ENCODE data around the gene PLPP4. TPM values are rescaled to one million over a fixed set of nuclear protein-coding genes. Genes with fewer than 3 reads are reported as not detected.

Gene PLPP4
- total RNA-seq, 1 experiment from 2014 or later = not detected

- POLR2A ChIA-PET (ENCODE audit: unreplicated experiment) = no interaction called here
- DNase-seq = no peak
- no peaks in the 10 kb centered on the region for H3F3A ChIP-seq (ENCODE audit: insufficient read depth, low read depth)
- H4K20me1 ChIP-seq (ENCODE audit: insufficient read depth) = no peaks in the 10 kb centered on the region
- H3K4me1 ChIP-seq (replicated peaks; ENCODE audit: insufficient read depth) = no peaks in the 10 kb centered on the region
- intact Hi-C loops (cut with micrococcal nuclease; ENCODE audit: unreplicated experiment) = no loop called here
- no TSS peak for BruUV-seq (replicated peaks)
- no peak overlapping the region for H3K27ac ChIP-seq
- H3K27me3 ChIP-seq (ENCODE audit: insufficient read depth, low read depth) = no peaks in the 10 kb centered on the region
- H3K4me3 ChIP-seq = no peak overlapping the region
- no peaks in the 10 kb centered on the region for H3K79me2 ChIP-seq (ENCODE audit: low read depth)
- H3K4me2 ChIP-seq = no peak overlapping the region
- no peaks in the 10 kb centered on the region for H3K9me2 ChIP-seq (ENCODE audit: insufficient read depth)
- CTCF ChIA-PET = no interaction called here
- H2AFZ ChIP-seq = no peak overlapping the region
- H3K9me3 ChIP-seq (ENCODE audit: insufficient read depth, low read depth) = no peaks in the 10 kb centered on the region
- no peak for TF ChIP-seq CTCF (conservative IDR thresholded peaks at IDR 0.05)
- TF ChIP-seq EZH2 (IDR thresholded peaks at IDR 0.05; ENCODE audit: low read depth) = no peak
- H3K36me3 ChIP-seq (ENCODE audit: low read depth) = no peaks in the 10 kb centered on the region
Observed at GRCh38 chr10:120598386-120598785, 141.4 kb downstream of the PLPP4 start.

GRCh38 chr10:120599200-120599724 is 142.2 kb downstream of the PLPP4 start:
- Histone ChIP-seq H3K27me3 (ENCODE audit: insufficient read depth, low read depth) (no peaks in the 10 kb centered on the region), H3K9me2 (ENCODE audit: insufficient read depth) (no peaks in the 10 kb centered on the region), H3K27ac (no peak overlapping the region), H3F3A (ENCODE audit: insufficient read depth, low read depth) (no peaks in the 10 kb centered on the region), H3K9me3 (ENCODE audit: insufficient read depth, low read depth) (no peaks in the 10 kb centered on the region), H3K4me1 (replicated peaks; ENCODE audit: insufficient read depth) (no peaks in the 10 kb centered on the region), H3K4me3 (no peak overlapping the region), H2AFZ (no peak overlapping the region), H3K4me2 (no peak overlapping the region), H4K20me1 (ENCODE audit: insufficient read depth) (no peaks in the 10 kb centered on the region), H3K79me2 (ENCODE audit: low read depth) (no peaks in the 10 kb centered on the region), H3K36me3 (ENCODE audit: low read depth) (no peaks in the 10 kb centered on the region)
- ChIA-PET CTCF (no interaction called here), POLR2A (ENCODE audit: unreplicated experiment) (no interaction called here)
- intact Hi-C loops (cut with micrococcal nuclease; ENCODE audit: unreplicated experiment) = no loop called here
- BruUV-seq (replicated peaks) = no TSS peak
- TF ChIP-seq CTCF (conservative IDR thresholded peaks at IDR 0.05) (no peak), EZH2 (IDR thresholded peaks at IDR 0.05; ENCODE audit: low read depth) (no peak)
- DNase-seq = no peak

- intact Hi-C loops (cut with micrococcal nuclease; ENCODE audit: unreplicated experiment) = no loop called here
- no peak overlapping the region for H3K4me2 ChIP-seq
- no peaks in the 10 kb centered on the region for H3K4me1 ChIP-seq (replicated peaks; ENCODE audit: insufficient read depth)
- H4K20me1 ChIP-seq (ENCODE audit: insufficient read depth) = no peaks in the 10 kb centered on the region
- H3K36me3 ChIP-seq (ENCODE audit: low read depth) = no peaks in the 10 kb centered on the region
- H3K27me3 ChIP-seq (ENCODE audit: insufficient read depth, low read depth) = no peaks in the 10 kb centered on the region
- no peaks in the 10 kb centered on the region for H3K79me2 ChIP-seq (ENCODE audit: low read depth)
- no peak overlapping the region for H3K4me3 ChIP-seq
- H3F3A ChIP-seq (ENCODE audit: insufficient read depth, low read depth) = no peaks in the 10 kb centered on the region
- no peak for DNase-seq
- H3K9me3 ChIP-seq (ENCODE audit: insufficient read depth, low read depth) = no peaks in the 10 kb centered on the region
- BruUV-seq (replicated peaks) = no TSS peak
- TF ChIP-seq CTCF (conservative IDR thresholded peaks at IDR 0.05) (no peak), EZH2 (IDR thresholded peaks at IDR 0.05; ENCODE audit: low read depth) (no peak)
- no peaks in the 10 kb centered on the region for H3K9me2 ChIP-seq (ENCODE audit: insufficient read depth)
- H3K27ac ChIP-seq = no peak overlapping the region
- H2AFZ ChIP-seq = no peak overlapping the region
- ChIA-PET CTCF (no interaction called here), POLR2A (ENCODE audit: unreplicated experiment) (no interaction called here)
Observed at GRCh38 chr10:120600871-120601649, 144.0 kb downstream of the PLPP4 start.

Measured in PC-9 (cell line).